H1 (cell line): ENCODE data around the gene ELMOD1. TPM values are rescaled to one million over a fixed set of nuclear protein-coding genes. Genes with fewer than 3 reads are reported as not detected.
A peak's percentile ranks its signal among the peaks of the same experiment; 100 is the strongest.

Experiments used
- FOSL1 ChIP-seq: IDR thresholded peaks from 2 replicates; pipeline ENCODE4 v1.6.1; 2011; ENCODE audit warnings: mild to moderate bottlenecking, low read depth, low read length, moderate library complexity; ENCODE audit not compliant: insufficient read depth
- POU5F1 ChIP-seq: IDR thresholded peaks from 2 replicates; pipeline ENCODE4 v1.6.1; 2011; ENCODE audit warnings: low read depth, mild to moderate bottlenecking, low read length, moderate library complexity
- polyA plus RNA-seq, 7 experiments: library from polyadenylated mRNA; depleted of rRNA in 3 of 7; stranded (reverse) in 5 of 7; unstranded in 2 of 7; fragments of >200 nt in 5 of 7; fragments of 200-250 nt in 2 of 7; gene quantifications; 1 replicate in 5 of 7; 2 replicates in 1 of 7; 4 replicates in 1 of 7; pipeline versions ENCODE4 v1.2.1 to v1.2.3, GENCODE V29; 2011 to 2013; ENCODE audit warnings: missing spikeins in 2 of 7, mixed read lengths in 2 of 7
- total RNA-seq: library from RNA; stranded (reverse); fragmentation: NEBNext Ultra II Directional; extraction: Animal tissue kit (Norgen Biotek cat#: 25700); gene quantifications from 2 replicates; pipeline ENCODE4 v1.2.1, GENCODE V29; 2021
- TF ChIP-seq, protein P1 (sequence below): fragments of 300-600 bp; sonication (generic); IDR thresholded peaks from 2 replicates; pipeline ENCODE4 v1.7.1; 2012; ENCODE audit warnings: low read length, moderate library complexity, mild to moderate bottlenecking, inconsistent platforms; ENCODE audit not compliant: insufficient replicate concordance

ELMOD1 gene
- total and polyA plus RNA-seq, 2 of the 8 experiments (the other 6 are each of a cell fraction or from before 2014, with no cell fraction given), result 0.47 to 1.6 TPM

DNA sequence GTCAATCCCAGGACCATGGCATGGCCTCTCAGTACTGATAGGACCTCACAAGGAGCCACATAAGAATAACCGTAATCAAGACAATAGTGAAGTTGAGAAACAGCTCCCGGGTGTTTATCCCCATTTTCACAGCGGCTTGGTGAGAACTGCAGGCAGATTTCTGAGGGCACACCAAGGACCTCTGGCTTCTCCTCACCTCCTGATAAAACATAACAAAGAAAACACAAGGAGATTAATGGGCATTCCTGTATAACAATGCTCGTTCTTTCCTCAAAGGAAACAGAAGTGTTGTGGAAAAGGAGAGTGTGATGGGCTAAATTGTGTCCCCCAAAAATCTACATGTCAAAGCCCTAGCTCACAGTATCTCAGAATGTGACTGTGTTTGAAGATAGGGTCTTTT lies 116.9 kb downstream of the ELMOD1 start (continued):
- TF ChIP-seq, protein P1, sequence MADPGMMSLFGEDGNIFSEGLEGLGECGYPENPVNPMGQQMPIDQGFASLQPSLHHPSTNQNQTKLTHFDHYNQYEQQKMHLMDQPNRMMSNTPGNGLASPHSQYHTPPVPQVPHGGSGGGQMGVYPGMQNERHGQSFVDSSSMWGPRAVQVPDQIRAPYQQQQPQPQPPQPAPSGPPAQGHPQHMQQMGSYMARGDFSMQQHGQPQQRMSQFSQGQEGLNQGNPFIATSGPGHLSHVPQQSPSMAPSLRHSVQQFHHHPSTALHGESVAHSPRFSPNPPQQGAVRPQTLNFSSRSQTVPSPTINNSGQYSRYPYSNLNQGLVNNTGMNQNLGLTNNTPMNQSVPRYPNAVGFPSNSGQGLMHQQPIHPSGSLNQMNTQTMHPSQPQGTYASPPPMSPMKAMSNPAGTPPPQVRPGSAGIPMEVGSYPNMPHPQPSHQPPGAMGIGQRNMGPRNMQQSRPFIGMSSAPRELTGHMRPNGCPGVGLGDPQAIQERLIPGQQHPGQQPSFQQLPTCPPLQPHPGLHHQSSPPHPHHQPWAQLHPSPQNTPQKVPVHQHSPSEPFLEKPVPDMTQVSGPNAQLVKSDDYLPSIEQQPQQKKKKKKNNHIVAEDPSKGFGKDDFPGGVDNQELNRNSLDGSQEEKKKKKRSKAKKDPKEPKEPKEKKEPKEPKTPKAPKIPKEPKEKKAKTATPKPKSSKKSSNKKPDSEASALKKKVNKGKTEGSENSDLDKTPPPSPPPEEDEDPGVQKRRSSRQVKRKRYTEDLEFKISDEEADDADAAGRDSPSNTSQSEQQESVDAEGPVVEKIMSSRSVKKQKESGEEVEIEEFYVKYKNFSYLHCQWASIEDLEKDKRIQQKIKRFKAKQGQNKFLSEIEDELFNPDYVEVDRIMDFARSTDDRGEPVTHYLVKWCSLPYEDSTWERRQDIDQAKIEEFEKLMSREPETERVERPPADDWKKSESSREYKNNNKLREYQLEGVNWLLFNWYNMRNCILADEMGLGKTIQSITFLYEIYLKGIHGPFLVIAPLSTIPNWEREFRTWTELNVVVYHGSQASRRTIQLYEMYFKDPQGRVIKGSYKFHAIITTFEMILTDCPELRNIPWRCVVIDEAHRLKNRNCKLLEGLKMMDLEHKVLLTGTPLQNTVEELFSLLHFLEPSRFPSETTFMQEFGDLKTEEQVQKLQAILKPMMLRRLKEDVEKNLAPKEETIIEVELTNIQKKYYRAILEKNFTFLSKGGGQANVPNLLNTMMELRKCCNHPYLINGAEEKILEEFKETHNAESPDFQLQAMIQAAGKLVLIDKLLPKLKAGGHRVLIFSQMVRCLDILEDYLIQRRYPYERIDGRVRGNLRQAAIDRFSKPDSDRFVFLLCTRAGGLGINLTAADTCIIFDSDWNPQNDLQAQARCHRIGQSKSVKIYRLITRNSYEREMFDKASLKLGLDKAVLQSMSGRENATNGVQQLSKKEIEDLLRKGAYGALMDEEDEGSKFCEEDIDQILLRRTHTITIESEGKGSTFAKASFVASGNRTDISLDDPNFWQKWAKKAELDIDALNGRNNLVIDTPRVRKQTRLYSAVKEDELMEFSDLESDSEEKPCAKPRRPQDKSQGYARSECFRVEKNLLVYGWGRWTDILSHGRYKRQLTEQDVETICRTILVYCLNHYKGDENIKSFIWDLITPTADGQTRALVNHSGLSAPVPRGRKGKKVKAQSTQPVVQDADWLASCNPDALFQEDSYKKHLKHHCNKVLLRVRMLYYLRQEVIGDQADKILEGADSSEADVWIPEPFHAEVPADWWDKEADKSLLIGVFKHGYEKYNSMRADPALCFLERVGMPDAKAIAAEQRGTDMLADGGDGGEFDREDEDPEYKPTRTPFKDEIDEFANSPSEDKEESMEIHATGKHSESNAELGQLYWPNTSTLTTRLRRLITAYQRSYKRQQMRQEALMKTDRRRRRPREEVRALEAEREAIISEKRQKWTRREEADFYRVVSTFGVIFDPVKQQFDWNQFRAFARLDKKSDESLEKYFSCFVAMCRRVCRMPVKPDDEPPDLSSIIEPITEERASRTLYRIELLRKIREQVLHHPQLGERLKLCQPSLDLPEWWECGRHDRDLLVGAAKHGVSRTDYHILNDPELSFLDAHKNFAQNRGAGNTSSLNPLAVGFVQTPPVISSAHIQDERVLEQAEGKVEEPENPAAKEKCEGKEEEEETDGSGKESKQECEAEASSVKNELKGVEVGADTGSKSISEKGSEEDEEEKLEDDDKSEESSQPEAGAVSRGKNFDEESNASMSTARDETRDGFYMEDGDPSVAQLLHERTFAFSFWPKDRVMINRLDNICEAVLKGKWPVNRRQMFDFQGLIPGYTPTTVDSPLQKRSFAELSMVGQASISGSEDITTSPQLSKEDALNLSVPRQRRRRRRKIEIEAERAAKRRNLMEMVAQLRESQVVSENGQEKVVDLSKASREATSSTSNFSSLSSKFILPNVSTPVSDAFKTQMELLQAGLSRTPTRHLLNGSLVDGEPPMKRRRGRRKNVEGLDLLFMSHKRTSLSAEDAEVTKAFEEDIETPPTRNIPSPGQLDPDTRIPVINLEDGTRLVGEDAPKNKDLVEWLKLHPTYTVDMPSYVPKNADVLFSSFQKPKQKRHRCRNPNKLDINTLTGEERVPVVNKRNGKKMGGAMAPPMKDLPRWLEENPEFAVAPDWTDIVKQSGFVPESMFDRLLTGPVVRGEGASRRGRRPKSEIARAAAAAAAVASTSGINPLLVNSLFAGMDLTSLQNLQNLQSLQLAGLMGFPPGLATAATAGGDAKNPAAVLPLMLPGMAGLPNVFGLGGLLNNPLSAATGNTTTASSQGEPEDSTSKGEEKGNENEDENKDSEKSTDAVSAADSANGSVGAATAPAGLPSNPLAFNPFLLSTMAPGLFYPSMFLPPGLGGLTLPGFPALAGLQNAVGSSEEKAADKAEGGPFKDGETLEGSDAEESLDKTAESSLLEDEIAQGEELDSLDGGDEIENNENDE, result peak; percentile 51
- no peak for TF ChIP-seq FOSL1
- TF ChIP-seq POU5F1, result 0 out of 2 replicates have a peak, but pooled peaks have one; percentile 5
